SKM-1 (cell line): ENCODE measurements around the gene CLUH.
"Not testable (repeated sequence)": the region's sequence is repeated elsewhere in the genome, so short reads cannot be mapped to it uniquely, and the experiment has no call there.

Source experiments
- DNase-seq: peaks from one replicate; lab custom pipeline; 2025; ENCODE audit not compliant: unreplicated experiment; lab: John Stamatoyannopoulos, UW

CLUH gene

DNA sequence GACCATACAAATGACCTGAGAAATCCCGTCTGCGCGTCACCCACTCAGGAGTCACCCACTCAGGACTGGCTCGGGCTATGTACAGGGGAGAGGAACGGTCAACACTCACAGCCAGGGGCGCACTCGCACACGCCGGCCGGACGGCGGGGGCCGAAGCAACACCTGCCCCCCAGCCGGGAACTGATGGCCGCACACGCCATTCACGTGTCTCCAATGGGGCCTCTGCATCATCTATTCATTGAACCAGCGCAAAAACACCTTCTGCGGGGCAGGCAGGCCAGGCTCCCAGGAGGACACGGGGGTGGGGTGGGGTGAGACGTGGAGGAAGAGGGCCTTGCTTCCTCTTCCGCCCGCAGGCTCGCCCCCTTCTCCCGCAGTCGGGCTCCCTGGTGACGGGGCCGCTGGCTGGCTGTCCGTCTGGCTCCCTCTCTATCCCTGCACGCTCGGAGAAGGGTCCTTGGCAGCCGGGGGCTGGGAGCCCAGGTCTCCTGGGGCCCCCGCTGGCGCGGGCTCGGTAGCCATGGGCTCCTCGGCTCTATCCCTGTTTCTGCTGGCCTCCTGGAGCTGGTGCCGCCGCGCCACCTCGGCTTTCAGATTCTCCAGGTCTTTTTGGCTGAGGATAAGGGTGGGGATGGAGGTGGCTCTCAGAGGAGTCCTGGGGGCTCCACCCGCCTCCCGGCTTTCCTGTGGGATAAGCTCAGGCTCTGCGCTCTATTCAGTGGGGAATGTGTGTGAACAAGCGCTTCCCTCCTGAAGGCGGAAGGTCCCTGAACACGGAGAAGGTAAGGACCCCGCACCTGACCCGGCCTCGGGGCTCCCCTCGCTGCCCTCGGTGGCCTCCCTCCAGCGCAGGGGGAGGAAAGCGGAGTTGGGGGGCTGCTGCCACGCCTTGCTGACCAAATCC is 21.1 kb downstream of the CLUH start:
- DNase-seq: no peak

DNA sequence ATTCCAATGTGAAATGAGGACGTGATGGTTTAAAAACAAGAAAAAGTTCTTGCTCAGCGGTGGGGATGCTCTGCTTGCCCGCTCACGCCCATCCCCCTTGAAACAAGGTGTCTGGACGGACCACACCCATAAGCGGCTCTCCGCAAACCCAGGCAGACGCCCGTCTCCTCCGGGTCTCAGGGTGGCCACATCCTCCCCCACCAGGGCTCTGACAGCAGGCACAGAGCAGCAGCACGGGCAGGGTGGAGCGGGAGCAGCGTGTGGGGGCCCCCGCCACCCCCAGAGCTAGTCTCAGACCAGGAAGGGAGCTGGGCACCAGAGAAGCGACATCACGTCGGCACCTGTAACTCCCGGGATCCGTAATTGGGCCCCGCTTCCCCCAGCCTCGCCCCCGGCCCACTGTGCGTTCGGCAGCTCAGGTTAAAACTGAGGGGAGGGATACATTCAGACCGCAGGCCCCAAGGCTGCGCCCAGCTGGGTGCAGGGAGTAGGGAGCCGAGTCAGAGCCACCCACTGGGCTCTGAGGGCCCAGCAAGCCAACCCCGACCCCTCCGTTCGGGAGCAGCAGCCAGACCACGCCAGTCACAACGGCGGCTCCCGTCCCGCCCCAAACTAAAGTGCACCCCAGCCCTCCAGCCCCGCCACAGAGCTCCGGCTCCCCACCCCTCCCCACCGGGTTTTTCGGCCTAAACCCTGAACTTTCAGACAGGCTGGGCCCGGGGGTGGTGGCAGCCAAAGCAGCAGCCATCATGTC is 22.0 kb downstream of the CLUH start:
- no peak for DNase-seq

DNA sequence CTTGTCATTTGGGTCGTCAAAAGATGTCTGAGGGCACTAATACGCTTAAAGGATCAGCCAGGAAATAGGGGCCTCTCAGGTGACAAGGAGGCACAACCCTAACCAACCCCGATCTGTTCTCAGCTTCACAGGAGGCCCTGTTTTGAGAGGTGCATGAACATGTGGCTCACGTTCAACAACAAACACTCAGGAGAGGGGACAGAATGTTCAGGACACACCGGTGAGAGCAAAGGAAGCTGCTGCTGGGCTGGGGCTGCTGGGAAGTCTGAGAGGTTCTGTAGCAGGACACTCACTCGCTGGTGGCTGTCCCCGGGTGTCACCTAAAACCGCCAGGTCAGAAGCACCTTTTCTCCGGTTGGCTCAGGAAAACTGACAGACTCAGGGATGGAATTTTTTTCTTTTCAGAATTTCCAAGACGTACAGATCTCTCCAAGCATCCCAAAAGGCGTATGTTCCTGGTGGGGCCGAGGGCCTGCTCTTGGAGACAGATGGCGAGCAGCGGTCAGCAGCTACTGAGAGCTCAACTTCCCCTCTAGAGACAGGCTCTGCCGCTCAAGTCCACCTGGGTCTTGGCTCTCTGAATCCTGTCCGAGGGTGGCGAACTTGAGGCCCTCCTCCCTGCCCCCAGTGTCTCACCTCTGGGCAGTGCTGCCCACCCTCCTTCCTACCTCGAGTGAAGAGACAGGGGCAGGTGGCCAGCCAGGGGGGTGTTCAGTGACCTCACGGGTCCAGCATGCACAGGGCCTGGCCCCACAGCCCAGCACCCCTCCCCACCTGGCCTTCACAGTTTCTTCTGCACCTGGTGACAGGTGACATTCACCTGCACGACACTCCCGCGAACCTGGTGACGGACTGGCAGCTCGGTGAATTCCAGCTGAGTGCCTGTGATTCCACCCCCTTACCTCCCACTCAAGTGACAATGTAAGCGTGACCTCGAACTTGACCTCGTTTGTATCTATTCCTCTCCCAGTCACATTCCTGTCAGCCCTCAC is 22.9 kb downstream of the CLUH start:
- DNase-seq: no peak

DNA sequence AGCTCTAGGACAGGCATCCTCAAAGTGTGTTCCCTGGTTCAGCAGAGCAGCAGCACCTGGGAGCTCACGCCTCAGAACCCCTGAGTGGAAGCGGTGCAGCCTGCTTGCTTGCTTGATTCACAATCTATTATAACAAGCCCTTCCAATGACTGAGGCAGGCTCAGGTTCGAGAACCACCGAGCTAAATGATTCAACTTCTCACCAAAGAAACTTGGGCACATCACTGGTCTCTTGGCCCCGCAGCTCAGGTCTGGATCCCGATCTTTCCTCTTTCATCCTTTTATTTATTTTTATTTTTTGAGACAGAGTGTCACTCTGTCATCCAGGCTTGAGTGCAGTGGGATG is 24.5 kb downstream of the CLUH start:
- no peak for DNase-seq

DNA sequence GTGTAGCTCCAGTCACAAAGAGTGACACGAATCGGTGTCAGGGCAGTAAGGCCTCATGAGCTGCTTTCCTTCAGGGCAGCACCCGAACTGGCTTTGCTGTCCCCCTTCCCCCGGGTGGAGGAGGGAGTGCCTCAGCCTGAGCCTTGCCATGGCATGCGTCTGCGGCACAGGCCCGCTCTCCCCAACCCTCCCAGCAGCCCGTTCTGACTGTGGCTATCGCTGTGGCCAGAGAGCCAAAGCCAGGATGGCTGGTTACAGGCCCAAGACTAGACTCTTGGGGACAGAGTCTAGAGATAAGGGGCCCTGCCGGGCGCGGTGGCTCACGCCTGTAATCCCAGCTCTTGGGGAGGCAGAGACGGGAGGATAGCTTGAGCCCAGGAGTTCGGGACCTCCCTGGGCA is 25.9 kb downstream of the CLUH start:
- no peak for DNase-seq

DNA sequence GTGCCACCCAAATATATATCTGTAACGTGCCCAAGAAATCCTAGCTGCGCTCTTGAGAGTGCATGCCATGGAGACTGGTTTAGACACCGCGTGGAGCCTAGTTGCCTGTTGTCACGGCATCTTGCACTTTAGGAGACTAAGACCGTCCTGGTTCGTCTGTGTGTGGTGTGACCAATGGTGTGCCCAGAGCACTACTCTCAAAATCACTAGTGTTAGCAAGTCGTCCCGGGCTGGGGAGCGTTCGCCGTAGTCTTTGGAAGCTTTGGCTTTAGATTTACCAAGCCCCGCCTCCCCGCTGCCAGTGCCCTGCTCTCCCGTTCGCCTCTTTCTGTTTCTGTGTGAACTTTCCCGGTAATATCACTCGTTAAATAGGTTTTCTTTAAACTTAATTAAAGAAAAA is 27.0 kb downstream of the CLUH start:
- no peak for DNase-seq

GRCh38 chr17:2683912-2684311 is 27.7 kb downstream of the CLUH start:
- no peak for DNase-seq

DNA sequence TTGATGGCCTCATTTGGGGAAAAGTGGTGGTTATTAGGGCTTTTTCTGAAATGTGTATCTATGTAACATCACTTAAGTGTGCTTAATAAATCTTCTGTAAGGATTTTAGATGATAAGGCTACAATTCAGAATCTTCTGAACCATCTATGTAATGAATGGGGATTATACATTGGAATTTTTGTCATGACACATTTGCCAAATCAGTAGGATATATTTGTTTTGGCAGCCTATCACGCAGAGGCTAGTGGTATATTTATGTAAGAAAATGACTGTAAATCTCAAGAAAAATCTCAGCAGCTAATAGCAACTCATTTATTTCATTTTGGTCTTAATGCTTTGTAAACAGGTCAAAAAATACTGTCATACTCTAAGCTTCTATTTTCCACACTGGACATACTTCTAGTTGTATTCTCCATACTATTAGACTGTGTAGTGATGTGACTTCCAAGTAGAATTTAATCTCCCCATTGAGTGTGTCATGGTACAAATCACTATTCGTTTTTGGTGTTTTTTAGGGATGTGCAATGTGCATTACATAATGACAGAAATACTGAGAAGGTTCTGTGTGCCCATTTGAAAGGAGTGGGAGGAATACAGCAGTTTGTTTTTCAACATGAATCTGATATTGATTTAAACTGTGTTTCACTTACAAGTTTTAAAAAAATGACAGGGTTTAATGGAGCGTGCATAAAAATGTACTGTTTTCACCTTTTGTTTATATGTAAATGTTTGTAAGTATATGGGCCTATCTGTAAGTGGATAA is 29.2 kb downstream of the CLUH start:
- DNase-seq: no peak

GRCh38 chr17:2681650-2682049 is 29.9 kb downstream of the CLUH start:
- DNase-seq: no peak

- DNase-seq: no peak
Observed at GRCh38 chr17:2680961-2681360, 30.6 kb downstream of the CLUH start.

- DNase-seq: not testable (repeated sequence)
Observed at GRCh38 chr17:2679247-2679646, 32.3 kb downstream of the CLUH start.

GRCh38 chr17:2672026-2672425 is 39.5 kb downstream of the CLUH start:
- no peak for DNase-seq

- DNase-seq: not testable (repeated sequence)
Observed at GRCh38 chr17:2660410-2660809, 51.2 kb downstream of the CLUH start.

DNA sequence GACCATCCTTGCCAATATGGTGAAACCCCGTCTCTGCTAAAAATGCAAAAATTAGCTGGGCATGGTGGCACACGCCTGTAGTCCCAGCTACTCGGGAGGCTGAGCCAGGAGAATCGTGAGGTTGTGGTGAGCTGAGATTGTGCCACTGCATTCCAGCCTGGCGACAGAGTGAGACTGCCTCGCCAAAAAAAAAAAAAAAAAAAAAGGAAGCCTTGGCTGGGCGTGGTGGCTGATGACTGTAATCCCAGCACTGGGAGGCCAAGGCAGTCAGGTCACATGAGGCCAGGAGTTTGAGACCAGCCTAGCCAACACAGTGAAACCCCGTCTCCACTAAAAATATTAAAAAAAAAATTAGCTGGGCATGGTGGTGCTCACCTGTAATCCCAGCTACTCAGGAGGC is 52.2 kb downstream of the CLUH start:
- DNase-seq: not testable (repeated sequence)

DNA sequence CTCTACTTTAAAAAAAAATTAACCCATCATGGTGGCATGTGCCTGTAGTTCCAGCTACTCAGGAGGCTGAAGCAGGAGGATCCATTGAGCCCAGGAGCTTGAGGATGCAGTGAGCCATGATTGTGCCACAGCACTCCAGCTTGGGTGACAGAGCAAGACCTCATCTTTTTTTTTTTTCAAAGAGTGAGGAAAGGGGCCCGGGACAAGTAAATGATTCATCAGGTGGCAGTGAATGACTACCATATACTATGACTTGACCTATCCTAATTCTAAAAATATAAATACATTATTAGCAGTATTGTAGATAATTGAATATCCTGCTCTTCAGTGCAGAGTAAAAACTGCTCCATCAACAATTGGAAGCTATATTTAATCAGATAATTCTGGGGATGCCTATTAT is 55.3 kb downstream of the CLUH start:
- no peak for DNase-seq

DNA sequence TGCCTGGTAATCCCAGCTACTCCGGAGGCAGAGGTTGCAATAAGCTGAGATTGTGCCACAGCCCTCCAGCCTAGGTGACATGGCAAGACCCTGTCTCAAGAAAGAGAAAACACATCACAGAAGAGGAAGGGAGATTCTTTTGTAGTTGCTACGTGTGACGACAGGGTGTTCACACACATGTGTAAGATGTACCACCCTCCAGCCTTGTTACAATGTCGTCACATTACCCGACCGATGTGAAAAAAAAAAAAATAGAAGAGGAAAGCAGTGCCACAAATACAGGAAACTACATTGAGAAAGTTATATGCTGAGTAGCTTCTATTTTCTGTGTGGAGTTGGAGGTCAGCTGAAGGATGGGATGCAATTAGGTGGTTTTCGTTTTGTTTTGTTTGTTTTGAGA is 56.0 kb downstream of the CLUH start:
- no peak for DNase-seq

DNA sequence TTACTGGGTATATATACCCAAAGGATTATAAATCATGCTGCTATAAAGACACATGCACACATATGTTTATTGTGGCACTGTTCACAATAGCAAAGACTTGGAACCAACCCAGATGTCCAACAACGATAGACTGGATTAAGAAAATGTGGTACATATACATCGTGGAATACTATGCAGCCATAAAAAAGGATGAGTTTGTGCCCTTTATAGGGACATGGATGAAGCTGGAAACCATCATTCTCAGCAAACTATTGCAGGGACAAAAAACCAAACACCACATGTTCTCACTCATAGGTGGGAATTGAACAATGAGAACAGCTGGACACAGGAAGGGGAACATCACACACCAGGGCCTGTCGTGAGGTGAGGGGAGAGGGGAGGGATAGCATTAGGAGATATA is 58.7 kb downstream of the CLUH start:
- not testable (repeated sequence) for DNase-seq

- DNase-seq: no peak
Observed at GRCh38 chr17:2649191-2649590, 62.4 kb downstream of the CLUH start.

DNA sequence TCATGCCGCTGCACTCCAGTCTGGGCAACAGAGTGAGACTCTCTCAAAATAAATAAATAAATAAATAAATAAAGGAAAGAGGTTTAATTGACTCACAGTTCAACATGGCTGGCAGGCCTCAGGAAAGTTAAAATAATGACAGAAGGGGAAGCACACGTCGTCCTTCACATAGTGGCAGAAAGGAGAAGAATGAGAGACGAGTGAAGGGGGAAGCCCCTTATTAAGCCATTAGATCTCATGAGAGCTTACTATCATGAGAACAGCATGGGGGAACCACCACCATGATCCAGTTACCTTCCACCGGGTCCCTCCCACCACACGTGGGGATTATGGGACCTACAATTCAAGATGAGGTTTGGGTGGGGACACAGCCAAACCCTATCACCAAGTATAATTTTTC is 63.6 kb downstream of the CLUH start:
- no peak for DNase-seq

DNA sequence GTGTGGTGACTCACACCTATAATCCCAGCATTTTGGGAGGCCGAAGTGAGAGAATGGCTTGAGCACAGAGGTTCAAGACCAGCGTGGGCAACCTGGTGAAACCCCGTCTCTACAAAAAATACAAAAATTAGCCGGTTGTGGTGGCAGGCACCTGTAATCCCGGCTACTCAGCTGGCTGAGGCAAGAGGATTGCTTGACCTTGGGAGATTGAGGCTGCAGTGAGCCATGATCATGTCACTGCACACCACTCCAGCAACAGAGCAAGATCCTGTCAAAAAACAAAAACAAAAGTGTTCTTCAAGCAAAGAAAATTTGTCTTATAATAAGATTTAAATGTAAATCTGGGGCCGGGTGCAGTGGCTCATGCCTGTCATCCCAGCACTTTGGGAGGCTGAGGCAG is 66.6 kb downstream of the CLUH start:
- DNase-seq: no peak
